RCC 7860 (cell line): Measurements from ENCODE around the gene ALDH3B2.
"Not testable (repeated sequence)": the region's sequence is repeated elsewhere in the genome, so short reads cannot be mapped to it uniquely, and the experiment has no call there.

Experiments
- DNase-seq: peaks from one replicate; pipeline ENCODE4 v3.0.0-alpha.2; 2015; ENCODE audit warnings: low spot score
- FAIRE-seq: peaks from 2 replicates; lab custom pipeline; 2012; peaks lifted over from hg19 to GRCh38; lab: Jason Lieb, UNC

ALDH3B2 gene

GRCh38 chr11:67632175-67632981, 42.0 kb downstream of the ALDH3B2 start:
- FAIRE-seq (no peak), DNase-seq (no peak)

- DNase-seq (no peak), FAIRE-seq (no peak)
These were observed 42.6 kb downstream of the ALDH3B2 start for GRCh38 chr11:67631853-67632174.

- DNase-seq (no peak), FAIRE-seq (no peak)
These were observed 43.0 kb downstream of the ALDH3B2 start for GRCh38 chr11:67631411-67631810.

GRCh38 chr11:67630943-67631331, 43.5 kb downstream of the ALDH3B2 start:
- DNase-seq (no peak), FAIRE-seq (no peak)

GRCh38 chr11:67630228-67630942, 44.0 kb downstream of the ALDH3B2 start:
- DNase-seq (peak; percentile 92), FAIRE-seq (no peak)

- FAIRE-seq (no peak), DNase-seq (peak; percentile 48)
These were observed 44.8 kb downstream of the ALDH3B2 start, which contains the start of gene NUDT8 for GRCh38 chr11:67629386-67630227. Gene NUDT8 (minus strand): TSS chr11:67629937. CDS start chr11:67629911, 26 bp downstream.

- FAIRE-seq (no peak), DNase-seq (no peak)
These were observed 45.6 kb downstream of the ALDH3B2 start for GRCh38 chr11:67628710-67629385.

GRCh38 chr11:67627812-67628624, 46.4 kb downstream of the ALDH3B2 start:
- DNase-seq (no peak), FAIRE-seq (no peak)

GRCh38 chr11:67627441-67627811, 47.0 kb downstream of the ALDH3B2 start:
- DNase-seq (no peak), FAIRE-seq (no peak)

- DNase-seq (no peak), FAIRE-seq (no peak)
These were observed 47.5 kb downstream of the ALDH3B2 start for GRCh38 chr11:67626970-67627369.

GRCh38 chr11:67626131-67626833, 48.1 kb downstream of the ALDH3B2 start:
- FAIRE-seq, DNase-seq: not testable (repeated sequence)

GRCh38 chr11:67623795-67624194, 50.6 kb downstream of the ALDH3B2 start:
- FAIRE-seq, DNase-seq: not testable (repeated sequence)

- DNase-seq, FAIRE-seq: not testable (repeated sequence)
These were observed 51.5 kb downstream of the ALDH3B2 start for GRCh38 chr11:67622905-67623304.

- DNase-seq, FAIRE-seq: not testable (repeated sequence)
These were observed 52.5 kb downstream of the ALDH3B2 start for GRCh38 chr11:67621928-67622327.

- not testable (repeated sequence) for FAIRE-seq, DNase-seq
These were observed 53.8 kb downstream of the ALDH3B2 start for GRCh38 chr11:67620621-67621020.

GRCh38 chr11:67619683-67620618, 54.5 kb downstream of the ALDH3B2 start:
- FAIRE-seq: not testable (repeated sequence)

GRCh38 chr11:67618901-67619659, 55.3 kb downstream of the ALDH3B2 start:
- FAIRE-seq: not testable (repeated sequence)

More at GRCh38 chr11:67619683-67620618, 54.5 kb downstream of the ALDH3B2 start:
- DNase-seq: not testable (repeated sequence)

More at GRCh38 chr11:67618901-67619659, 55.3 kb downstream of the ALDH3B2 start:
- not testable (repeated sequence) for DNase-seq
